PC-3 (cell line): ENCODE data around the gene LPIN1.

Source experiments
- CTCF ChIP-seq: fragments of 300-600 bp; sonication (generic); conservative IDR thresholded peaks from 2 replicates; pipeline ENCODE4 v1.5.1; 2017; ENCODE audit warnings: antibody characterized with exemption, low read depth, mild to moderate bottlenecking, low read length
- EZH2 ChIP-seq: fragments of 300-600 bp; sonication (generic); IDR thresholded peaks from one replicate; pipeline ENCODE4 v1.6.1; 2017; ENCODE audit warnings: antibody characterized with exemption, mild to moderate bottlenecking, low read length; ENCODE audit not compliant: unreplicated experiment
- EZH2phosphoT487 ChIP-seq: fragments of 300-600 bp; sonication (generic); IDR thresholded peaks from 2 replicates; pipeline ENCODE4 v1.6.1; 2018; ENCODE audit warnings: mild to moderate bottlenecking, antibody characterized with exemption, low read length, borderline replicate concordance

- no peak for TF ChIP-seq CTCF
- TF ChIP-seq EZH2 = no peak
- TF ChIP-seq EZH2phosphoT487 = no peak
Measured at GRCh38 chr2:11839916-11840315, 93.5 kb downstream of the LPIN1 start.
